Measurements from ENCODE around the gene ASH1L.

DNA sequence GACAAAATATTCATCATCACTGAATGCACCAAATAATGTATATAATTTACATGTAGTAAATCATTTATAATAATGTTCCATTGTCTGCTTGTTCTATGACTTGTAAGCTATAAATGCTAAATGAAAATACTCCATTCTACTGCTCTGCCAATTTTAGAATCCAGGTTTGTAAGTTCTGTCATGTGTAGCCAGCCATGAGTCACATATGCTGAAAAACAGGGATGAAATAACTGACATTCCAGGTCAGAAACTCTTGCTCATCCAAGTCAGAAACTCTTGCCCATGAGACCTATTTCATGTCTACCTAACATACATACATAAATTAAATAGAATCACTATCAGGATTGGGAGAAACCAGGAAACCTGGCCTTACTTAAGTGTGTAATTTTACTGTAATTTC, 95.6 kb downstream of the ASH1L start:
- TF ChIP-seq, protein P1, sequence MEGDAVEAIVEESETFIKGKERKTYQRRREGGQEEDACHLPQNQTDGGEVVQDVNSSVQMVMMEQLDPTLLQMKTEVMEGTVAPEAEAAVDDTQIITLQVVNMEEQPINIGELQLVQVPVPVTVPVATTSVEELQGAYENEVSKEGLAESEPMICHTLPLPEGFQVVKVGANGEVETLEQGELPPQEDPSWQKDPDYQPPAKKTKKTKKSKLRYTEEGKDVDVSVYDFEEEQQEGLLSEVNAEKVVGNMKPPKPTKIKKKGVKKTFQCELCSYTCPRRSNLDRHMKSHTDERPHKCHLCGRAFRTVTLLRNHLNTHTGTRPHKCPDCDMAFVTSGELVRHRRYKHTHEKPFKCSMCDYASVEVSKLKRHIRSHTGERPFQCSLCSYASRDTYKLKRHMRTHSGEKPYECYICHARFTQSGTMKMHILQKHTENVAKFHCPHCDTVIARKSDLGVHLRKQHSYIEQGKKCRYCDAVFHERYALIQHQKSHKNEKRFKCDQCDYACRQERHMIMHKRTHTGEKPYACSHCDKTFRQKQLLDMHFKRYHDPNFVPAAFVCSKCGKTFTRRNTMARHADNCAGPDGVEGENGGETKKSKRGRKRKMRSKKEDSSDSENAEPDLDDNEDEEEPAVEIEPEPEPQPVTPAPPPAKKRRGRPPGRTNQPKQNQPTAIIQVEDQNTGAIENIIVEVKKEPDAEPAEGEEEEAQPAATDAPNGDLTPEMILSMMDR (IDR thresholded peaks at IDR 0.05), result no peak
- TF ChIP-seq POLR2A (IDR thresholded peaks at IDR 0.05), result no peak
